HEK293 (cell line): ENCODE measurements around the gene CISD1.
"Not testable (repeated sequence)": the region's sequence is repeated elsewhere in the genome, so short reads cannot be mapped to it uniquely, and the experiment has no call there.

ENCODE experiments used
- CTCF ChIA-PET: fragments of 350-600 bp; formaldehyde crosslinking; extraction: SDS; loops from one replicate; lab custom pipeline; 2021; ENCODE audit warnings: antibody characterized with exemption; lab: Yijun Ruan, JAX
- POLR2A ChIA-PET: fragments of 300-600 bp; formaldehyde crosslinking; extraction: SDS; loops from one replicate; lab custom pipeline; 2020; ENCODE audit warnings: antibody characterized with exemption, inconsistent platforms; lab: Yijun Ruan, JAX
- H3K27ac ChIP-seq: fragments of 200-500 bp; sonication (Bioruptor generic); 2 replicates; pipeline ENCODE4 v1.5.1; 2014; ENCODE audit warnings: low read depth, low read length, control low read depth, inconsistent platforms; ENCODE audit errors: extremely low read depth
- H3K36me3 ChIP-seq, 2 experiments: fragments of 200-500 bp in 1 of 2; sonication (Bioruptor generic) in 1 of 2; 1 replicate in 1 of 2; 2 replicates in 1 of 2; pipeline ENCODE4 v1.5.1; 2014 to 2017; ENCODE audit warnings: inconsistent platforms in 2 of 2, low read length in 2 of 2; ENCODE audit not compliant: control insufficient read depth in 2 of 2, insufficient read depth in 1 of 2
- H3K4me1 ChIP-seq: fragments of 200-500 bp; sonication (Bioruptor generic); 2 replicates; pipeline ENCODE4 v1.5.1; 2014; ENCODE audit warnings: mild to moderate bottlenecking, low read length, inconsistent platforms; ENCODE audit not compliant: control insufficient read depth, insufficient read depth
- H3K4me3 ChIP-seq: 2 replicates; pipeline ENCODE4 v1.5.1; 2011; ENCODE audit warnings: low read depth, mild to moderate bottlenecking, control low read depth, low read length, moderate library complexity
- H3K9me3 ChIP-seq: fragments of 200-500 bp; sonication (Bioruptor generic); 2 replicates; pipeline ENCODE4 v1.5.1; 2014; ENCODE audit warnings: low read depth, low read length, inconsistent platforms; ENCODE audit not compliant: control insufficient read depth, insufficient read depth
- GLI4 ChIP-seq: fragments of 450-650 bp; formaldehyde crosslinking; IDR thresholded peaks from 2 replicates; pipeline ENCODE4 v1.5.1; 2016; ENCODE audit warnings: missing biosample characterization, missing genetic modification characterization
- KLF7 ChIP-seq: fragments of 450-650 bp; formaldehyde crosslinking; IDR thresholded peaks from 2 replicates; pipeline ENCODE4 v1.5.1; 2016; ENCODE audit warnings: missing biosample characterization, missing genetic modification characterization, borderline replicate concordance
- SP3 ChIP-seq: fragments of 450-650 bp; formaldehyde crosslinking; IDR thresholded peaks from 2 replicates; pipeline ENCODE4 v1.5.1; 2016; ENCODE audit warnings: missing biosample characterization, missing genetic modification characterization
- ZBTB8A ChIP-seq: fragments of 450-650 bp; formaldehyde crosslinking; IDR thresholded peaks from 2 replicates; pipeline ENCODE4 v1.5.1; 2016; ENCODE audit warnings: missing biosample characterization, missing genetic modification characterization
- ZFHX2 ChIP-seq: fragments of 450-650 bp; formaldehyde crosslinking; conservative IDR thresholded peaks from 2 replicates; pipeline ENCODE4 v1.5.1; 2016; ENCODE audit warnings: missing biosample characterization, missing genetic modification characterization
- ZNF157 ChIP-seq: fragments of 450-650 bp; formaldehyde crosslinking; IDR thresholded peaks from 2 replicates; pipeline ENCODE4 v1.5.1; 2016; ENCODE audit warnings: missing biosample characterization, missing genetic modification characterization
- ZNF175 ChIP-seq: fragments of 450-650 bp; formaldehyde crosslinking; IDR thresholded peaks from 2 replicates; pipeline ENCODE4 v1.5.1; 2016; ENCODE audit warnings: missing biosample characterization, missing genetic modification characterization
- ZNF184 ChIP-seq: fragments of 450-650 bp; IDR thresholded peaks from 2 replicates; pipeline ENCODE4 v1.5.1; 2018; ENCODE audit warnings: missing biosample characterization, mild to moderate bottlenecking, missing genetic modification characterization
- ZNF211 ChIP-seq: fragments of 450-650 bp; formaldehyde crosslinking; IDR thresholded peaks from 2 replicates; pipeline ENCODE4 v1.5.1; 2016; ENCODE audit warnings: low read depth, missing biosample characterization, missing genetic modification characterization
- ZNF239 ChIP-seq: fragments of 450-650 bp; formaldehyde crosslinking; IDR thresholded peaks from 2 replicates; pipeline ENCODE4 v1.5.1; 2016; ENCODE audit warnings: missing biosample characterization, missing genetic modification characterization
- ZNF248 ChIP-seq: fragments of 450-650 bp; formaldehyde crosslinking; IDR thresholded peaks from 2 replicates; pipeline ENCODE4 v1.5.1; 2017; ENCODE audit warnings: missing biosample characterization, missing genetic modification characterization
- ZNF274 ChIP-seq, 2 experiments: fragments of 200-500 bp in 1 of 2; fragments of 450-650 bp in 1 of 2; sonication (Bioruptor generic) in 1 of 2; formaldehyde crosslinking in 1 of 2; IDR thresholded peaks; 2 replicates each; pipeline versions ENCODE4 v1.5.1 to v1.6.1; 2014 to 2016; ENCODE audit warnings: borderline replicate concordance in 1 of 2, inconsistent platforms in 1 of 2, low read length in 1 of 2, missing biosample characterization in 1 of 2, missing genetic modification characterization in 1 of 2
- ZNF302 ChIP-seq: fragments of 450-650 bp; formaldehyde crosslinking; IDR thresholded peaks from 2 replicates; pipeline ENCODE4 v1.5.1; 2016; ENCODE audit warnings: missing biosample characterization, missing genetic modification characterization, low read depth
- ZNF324 ChIP-seq: fragments of 450-650 bp; formaldehyde crosslinking; IDR thresholded peaks from 2 replicates; pipeline ENCODE4 v1.5.1; 2016; ENCODE audit warnings: missing biosample characterization, missing genetic modification characterization
- ZNF335 ChIP-seq: fragments of 450-650 bp; formaldehyde crosslinking; conservative IDR thresholded peaks from 2 replicates; pipeline ENCODE4 v1.5.1; 2016; ENCODE audit warnings: missing biosample characterization, missing genetic modification characterization
- ZNF514 ChIP-seq: fragments of 450-650 bp; formaldehyde crosslinking; IDR thresholded peaks from 2 replicates; pipeline ENCODE4 v1.5.1; 2016; ENCODE audit warnings: missing biosample characterization, missing genetic modification characterization
- ZNF555 ChIP-seq: fragments of 450-650 bp; formaldehyde crosslinking; conservative IDR thresholded peaks from 2 replicates; pipeline ENCODE4 v1.5.1; 2017; ENCODE audit warnings: missing biosample characterization, mild to moderate bottlenecking, missing genetic modification characterization, inconsistent platforms
- ZNF600 ChIP-seq: fragments of 450-650 bp; formaldehyde crosslinking; IDR thresholded peaks from 2 replicates; pipeline ENCODE4 v1.5.1; 2016; ENCODE audit warnings: missing biosample characterization, missing genetic modification characterization
- ZNF629 ChIP-seq: fragments of 450-650 bp; formaldehyde crosslinking; IDR thresholded peaks from 2 replicates; pipeline ENCODE4 v1.5.1; 2017; ENCODE audit warnings: missing biosample characterization, missing genetic modification characterization
- ZNF664 ChIP-seq: fragments of 450-650 bp; formaldehyde crosslinking; IDR thresholded peaks from 2 replicates; pipeline ENCODE4 v1.5.1; 2016; ENCODE audit warnings: missing biosample characterization, missing genetic modification characterization
- ZNF677 ChIP-seq: fragments of 450-650 bp; IDR thresholded peaks from 2 replicates; pipeline ENCODE4 v1.5.0; 2018; ENCODE audit warnings: missing biosample characterization, mild to moderate bottlenecking, missing genetic modification characterization, moderate library complexity
- ZNF830 ChIP-seq: fragments of 450-650 bp; IDR thresholded peaks from 2 replicates; pipeline ENCODE4 v1.5.0; 2018; ENCODE audit warnings: missing biosample characterization, missing genetic modification characterization, low read depth, mild to moderate bottlenecking, moderate library complexity
- TF ChIP-seq, protein P1 (sequence below): fragments of 450-650 bp; formaldehyde crosslinking; IDR thresholded peaks from 2 replicates; pipeline ENCODE4 v1.5.1; 2016; ENCODE audit warnings: missing biosample characterization, missing genetic modification characterization
- TF ChIP-seq, protein P2 (sequence below): fragments of 450-650 bp; formaldehyde crosslinking; IDR thresholded peaks from 2 replicates; pipeline ENCODE4 v1.5.1; 2016; ENCODE audit warnings: missing biosample characterization, missing genetic modification characterization

CISD1 gene

DNA sequence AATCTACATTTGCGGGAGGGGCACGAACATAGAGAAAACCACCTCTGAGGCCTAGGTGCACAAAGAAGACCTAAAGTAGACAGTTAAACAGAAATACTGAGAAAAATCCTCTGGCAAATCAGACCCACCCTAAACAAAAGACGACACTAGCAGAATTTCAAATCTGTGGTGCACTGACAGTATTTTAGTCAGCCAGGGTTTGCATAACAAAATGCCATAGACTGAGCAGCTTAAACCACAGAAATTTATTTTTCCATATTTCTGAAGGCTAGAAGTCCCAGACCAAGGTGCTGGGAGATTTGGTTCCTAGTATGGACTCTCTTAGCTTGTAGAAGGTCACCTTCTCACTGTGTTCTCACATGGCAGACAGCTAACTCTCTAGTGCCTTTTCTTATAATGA, 27.6 kb upstream of the CISD1 start (continued):
- TF ChIP-seq, protein P1, sequence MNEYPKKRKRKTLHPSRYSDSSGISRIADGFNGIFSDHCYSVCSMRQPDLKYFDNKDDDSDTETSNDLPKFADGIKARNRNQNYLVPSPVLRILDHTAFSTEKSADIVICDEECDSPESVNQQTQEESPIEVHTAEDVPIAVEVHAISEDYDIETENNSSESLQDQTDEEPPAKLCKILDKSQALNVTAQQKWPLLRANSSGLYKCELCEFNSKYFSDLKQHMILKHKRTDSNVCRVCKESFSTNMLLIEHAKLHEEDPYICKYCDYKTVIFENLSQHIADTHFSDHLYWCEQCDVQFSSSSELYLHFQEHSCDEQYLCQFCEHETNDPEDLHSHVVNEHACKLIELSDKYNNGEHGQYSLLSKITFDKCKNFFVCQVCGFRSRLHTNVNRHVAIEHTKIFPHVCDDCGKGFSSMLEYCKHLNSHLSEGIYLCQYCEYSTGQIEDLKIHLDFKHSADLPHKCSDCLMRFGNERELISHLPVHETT (tag by site-specific recombination): no peak
- TF ChIP-seq ZNF555 (tag by site-specific recombination) (no peak), ZNF302 (tag by site-specific recombination) (no peak), ZNF211 (no peak), ZNF324 (tag by site-specific recombination) (no peak), GLI4 (tag by site-specific recombination) (no peak), ZFHX2 (no peak), ZNF274 (IDR thresholded peaks at IDR 0.05; ENCODE audit: low read length) (no peak), ZNF274 (tag by site-specific recombination; IDR thresholded peaks at IDR 0.05; ENCODE audit: borderline replicate concordance) (no peak), ZNF157 (no peak), ZNF830 (no peak), ZNF514 (tag by site-specific recombination) (no peak)

DNA sequence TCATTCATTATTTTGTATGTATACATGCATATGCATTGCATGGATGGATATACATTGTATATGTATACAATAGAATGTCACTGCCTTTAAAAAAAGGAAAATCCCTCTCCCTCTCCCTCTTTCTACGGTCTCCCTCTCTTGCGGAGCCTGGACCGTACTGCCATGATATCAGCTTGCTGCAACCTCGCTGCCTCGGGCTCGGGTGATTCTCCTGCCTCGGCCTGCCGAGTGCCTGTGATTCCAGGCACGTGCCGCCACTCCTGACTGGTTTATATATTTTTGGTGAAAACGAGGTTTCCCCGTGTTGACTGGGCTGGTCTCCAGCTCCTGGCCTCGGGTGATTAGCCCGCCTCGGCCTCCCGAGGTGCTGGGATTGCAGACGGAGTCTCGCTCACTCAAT, 25.7 kb upstream of the CISD1 start:
- H3K36me3 ChIP-seq: no peaks in the 10 kb centered on the region
- H3K9me3 ChIP-seq: no peaks in the 10 kb centered on the region
- H3K27ac ChIP-seq: no peak overlapping the region
- H3K4me3 ChIP-seq: no peak overlapping the region
- no peaks in the 10 kb centered on the region; the same call in 1 of the 2 replicates for H3K4me1 ChIP-seq
- TF ChIP-seq ZNF274 (IDR thresholded peaks at IDR 0.05; ENCODE audit: low read length) (no peak), ZNF274 (tag by site-specific recombination; IDR thresholded peaks at IDR 0.05; ENCODE audit: borderline replicate concordance) (no peak), KLF7 (tag by site-specific recombination) (no peak), ZNF335 (tag by site-specific recombination) (no peak), ZNF239 (tag by site-specific recombination) (no peak), ZNF664 (tag by site-specific recombination) (no peak), SP3 (tag by site-specific recombination) (no peak), ZNF600 (tag by site-specific recombination) (no peak), ZNF175 (tag by site-specific recombination) (no peak), ZNF629 (tag by site-specific recombination) (no peak), ZNF677 (tag by site-specific recombination) (no peak), ZNF248 (tag by site-specific recombination) (no peak), ZNF184 (tag by site-specific recombination) (no peak), ZBTB8A (tag by site-specific recombination) (no peak)
- TF ChIP-seq, protein P2, sequence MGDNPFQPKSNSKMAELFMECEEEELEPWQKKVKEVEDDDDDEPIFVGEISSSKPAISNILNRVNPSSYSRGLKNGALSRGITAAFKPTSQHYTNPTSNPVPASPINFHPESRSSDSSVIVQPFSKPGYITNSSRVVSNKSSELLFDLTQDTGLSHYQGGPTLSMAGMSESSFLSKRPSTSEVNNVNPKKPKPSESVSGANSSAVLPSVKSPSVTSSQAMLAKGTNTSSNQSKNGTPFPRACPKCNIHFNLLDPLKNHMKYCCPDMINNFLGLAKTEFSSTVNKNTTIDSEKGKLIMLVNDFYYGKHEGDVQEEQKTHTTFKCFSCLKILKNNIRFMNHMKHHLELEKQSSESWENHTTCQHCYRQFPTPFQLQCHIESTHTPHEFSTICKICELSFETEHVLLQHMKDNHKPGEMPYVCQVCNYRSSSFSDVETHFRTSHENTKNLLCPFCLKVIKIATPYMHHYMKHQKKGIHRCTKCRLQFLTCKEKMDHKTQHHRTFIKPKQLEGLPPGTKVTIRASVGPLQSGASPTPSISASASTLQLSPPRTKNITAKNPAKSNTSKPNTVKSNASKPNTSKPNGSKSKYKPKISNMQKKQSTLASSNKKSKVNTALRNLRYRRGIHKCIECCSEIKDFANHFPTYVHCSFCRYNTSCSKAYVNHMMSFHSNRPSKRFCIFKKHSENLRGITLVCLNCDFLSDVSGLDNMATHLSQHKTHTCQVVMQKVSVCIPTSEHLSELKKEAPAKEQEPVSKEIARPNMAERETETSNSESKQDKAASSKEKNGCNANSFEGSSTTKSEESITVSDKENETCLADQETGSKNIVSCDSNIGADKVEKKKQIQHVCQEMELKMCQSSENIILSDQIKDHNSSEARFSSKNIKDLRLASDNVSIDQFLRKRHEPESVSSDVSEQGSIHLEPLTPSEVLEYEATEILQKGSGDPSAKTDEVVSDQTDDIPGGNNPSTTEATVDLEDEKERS (tag by site-specific recombination): no peak
- ChIA-PET CTCF (no interaction called here), POLR2A (no interaction called here)

DNA sequence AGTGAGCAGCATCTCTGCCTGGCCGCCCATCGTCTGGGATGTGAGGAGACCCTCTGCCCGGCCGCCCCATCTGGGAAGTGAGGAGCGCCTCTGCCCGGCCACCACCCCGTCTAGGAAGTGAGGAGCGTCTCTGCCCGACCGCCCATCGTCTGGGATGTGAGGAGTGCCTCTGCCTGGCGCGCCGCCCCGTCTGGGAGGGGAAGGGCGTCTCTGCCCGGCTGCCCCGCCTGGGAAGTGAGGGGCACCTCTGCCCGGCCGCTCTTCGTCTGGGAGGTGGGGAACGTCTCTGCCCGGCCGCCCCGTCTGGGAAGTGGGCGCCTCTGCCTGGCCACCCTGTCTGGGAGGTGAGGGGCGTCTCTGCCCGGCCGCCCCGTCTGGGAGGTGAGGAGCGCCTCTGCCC, 25.2 kb upstream of the CISD1 start:
- H3K4me1 ChIP-seq, CTCF ChIA-PET, POLR2A ChIA-PET: not testable (repeated sequence)

More for the DNA sequence above, 25.2 kb upstream of the CISD1 start:
- H3K27ac ChIP-seq, H3K9me3 ChIP-seq, H3K4me3 ChIP-seq, H3K36me3 ChIP-seq: not testable (repeated sequence)
